ENCODE measurements around the gene ADGRG7.
A peak's percentile ranks its signal among the peaks of the same experiment; 100 is the strongest.

Gene ADGRG7

GRCh38 chr3:100602506-100603444, 6.6 kb upstream of the ADGRG7 start:
- no peak for DNase-seq

GRCh38 chr3:100603469-100603868, 5.9 kb upstream of the ADGRG7 start:
- no peak for DNase-seq

DNA sequence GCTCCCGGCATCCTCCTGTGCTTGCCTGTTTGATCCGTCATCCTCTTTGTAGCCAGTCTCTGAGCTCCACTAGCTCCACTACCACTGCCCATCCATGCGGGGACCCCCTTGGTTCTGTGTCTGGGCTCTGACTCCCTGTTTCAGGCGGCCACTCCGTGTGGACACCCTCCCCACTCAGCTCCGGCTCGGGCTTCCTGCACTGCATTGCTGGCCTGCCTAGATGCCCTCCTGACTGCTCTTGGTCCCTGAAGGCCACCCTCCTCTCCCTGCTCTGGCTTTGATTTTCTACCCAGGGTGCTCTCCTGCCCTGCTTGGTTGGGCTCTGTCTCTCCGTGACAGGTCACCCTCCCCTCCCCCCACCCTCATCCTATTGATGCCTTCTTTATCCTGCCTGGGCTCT, 4.0 kb upstream of the ADGRG7 start:
- DNase-seq, result no peak

- no peak for DNase-seq
These were observed 2.4 kb upstream of the ADGRG7 start for GRCh38 chr3:100606894-100607512.

GRCh38 chr3:100609963-100610362, 562 bp downstream of the ADGRG7 start:
- DNase-seq, result no peak

- no peak for DNase-seq
These were observed 1.8 kb downstream of the ADGRG7 start for GRCh38 chr3:100611221-100611620.

GRCh38 chr3:100613721-100614390, 4.5 kb downstream of the ADGRG7 start:
- no peak for DNase-seq

- no peak for DNase-seq
These were observed 5.5 kb downstream of the ADGRG7 start for GRCh38 chr3:100614941-100615340.

- DNase-seq, result no peak
These were observed 6.3 kb downstream of the ADGRG7 start for GRCh38 chr3:100615684-100616083.

- no peak for DNase-seq
These were observed 11.8 kb downstream of the ADGRG7 start for GRCh38 chr3:100621251-100621650.

DNA sequence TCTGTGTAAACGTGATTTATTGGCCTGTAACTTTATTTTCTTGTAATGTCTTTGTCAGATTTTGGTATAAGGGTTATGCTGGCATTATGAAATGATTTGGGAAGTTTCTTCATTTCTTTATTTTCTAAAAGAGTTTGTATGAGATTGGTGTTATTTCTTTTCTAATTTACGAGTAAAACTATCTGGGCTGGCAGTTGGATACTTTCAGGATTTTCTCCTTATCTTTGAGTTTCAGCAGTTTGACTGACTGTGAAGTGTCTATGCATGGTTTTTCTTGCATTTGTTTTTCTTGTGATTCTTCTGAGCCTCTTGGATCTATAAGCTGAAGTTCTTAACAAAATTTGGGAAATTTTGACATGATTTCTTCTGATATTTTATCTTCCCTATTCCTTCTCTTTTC, 18.1 kb downstream of the ADGRG7 start:
- no peak for DNase-seq

DNA sequence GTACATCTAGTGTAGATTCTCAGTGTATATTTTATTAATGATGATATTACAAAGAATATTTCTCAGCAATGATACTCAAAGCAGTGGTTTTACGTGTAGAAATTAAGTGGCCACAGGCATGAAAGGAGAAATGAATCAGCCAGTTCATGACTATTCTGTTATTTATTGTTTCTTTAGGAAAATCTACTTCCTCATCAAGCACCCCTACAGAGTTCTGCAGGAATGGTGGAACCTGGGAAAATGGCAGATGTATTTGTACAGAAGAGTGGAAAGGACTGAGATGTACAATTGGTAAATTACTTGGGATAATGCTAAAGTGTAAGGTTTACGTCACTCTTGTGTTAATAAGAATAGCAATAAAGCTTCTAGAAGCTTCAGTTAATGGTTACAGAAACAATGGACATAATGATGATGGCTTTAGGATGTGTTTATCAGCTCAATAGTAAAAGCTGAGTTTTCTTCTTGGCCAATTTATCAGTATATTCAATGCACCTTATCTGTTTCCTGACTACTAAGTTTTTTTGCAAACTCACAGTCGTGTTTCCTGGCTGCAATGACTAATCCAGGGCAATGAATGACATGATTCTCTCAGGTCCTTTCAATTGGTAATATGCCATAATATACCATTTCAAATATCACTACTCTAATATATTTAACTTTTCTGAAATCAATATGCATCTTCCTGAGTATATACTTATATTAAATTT, 20.2 kb downstream of the ADGRG7 start:
- no peak for DNase-seq

- DNase-seq, result no peak
These were observed 21.3 kb downstream of the ADGRG7 start for GRCh38 chr3:100630664-100631063.

- no peak for DNase-seq
These were observed 21.8 kb downstream of the ADGRG7 start for GRCh38 chr3:100631236-100631635.

- peak; percentile 19 for DNase-seq
These were observed 25.3 kb downstream of the ADGRG7 start for GRCh38 chr3:100634493-100635272.

- no peak for DNase-seq
These were observed 25.9 kb downstream of the ADGRG7 start for GRCh38 chr3:100635273-100635701.

GRCh38 chr3:100637197-100637631, 27.8 kb downstream of the ADGRG7 start:
- no peak for DNase-seq

- no peak for DNase-seq
These were observed 31.2 kb downstream of the ADGRG7 start for GRCh38 chr3:100640633-100641032.

DNA sequence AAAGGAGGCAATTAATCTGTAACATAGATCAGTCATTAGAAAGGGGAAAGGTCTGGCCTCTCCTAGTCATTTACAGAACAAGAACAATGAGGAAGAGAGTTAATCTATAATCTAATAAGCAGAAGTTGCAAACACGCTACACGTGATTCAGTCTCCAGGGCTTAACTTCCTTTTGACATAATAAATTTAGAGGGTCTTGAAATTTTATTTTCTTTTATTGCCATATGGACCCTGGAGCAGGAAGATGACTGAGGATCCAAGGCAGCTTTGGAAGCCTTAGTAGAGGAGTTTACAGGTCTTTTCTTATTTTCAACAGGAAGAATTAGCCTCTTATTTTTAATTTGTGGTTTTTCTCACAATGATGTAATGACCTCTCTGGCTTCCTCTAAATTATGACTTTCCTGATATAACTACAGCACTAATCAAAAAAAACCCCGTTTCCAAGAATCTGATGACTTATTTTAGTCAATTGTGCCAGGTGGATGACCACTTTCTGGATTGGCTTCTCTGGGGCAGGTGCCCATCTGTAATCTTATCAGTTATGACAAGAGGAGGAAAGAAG, 32.2 kb downstream of the ADGRG7 start:
- no peak for DNase-seq

DNA sequence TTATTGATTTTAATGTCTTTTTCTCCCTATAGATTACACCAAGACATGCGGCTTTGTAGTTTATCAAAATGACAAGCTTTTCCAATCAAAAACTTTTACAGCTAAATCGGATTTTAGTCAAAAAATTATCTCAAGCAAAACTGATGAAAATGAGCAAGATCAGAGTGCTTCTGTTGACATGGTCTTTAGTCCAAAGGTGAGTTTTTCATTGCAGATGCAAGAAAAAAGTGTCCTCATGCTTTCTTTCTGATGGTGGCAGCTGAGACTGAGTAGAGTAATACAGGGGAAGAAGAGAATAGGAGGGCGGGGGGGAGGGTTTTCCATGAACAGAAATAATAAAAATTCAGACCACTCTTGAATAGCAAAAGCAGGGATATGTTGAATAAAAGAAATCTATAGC, 36.5 kb downstream of the ADGRG7 start:
- DNase-seq, result no peak

DNA sequence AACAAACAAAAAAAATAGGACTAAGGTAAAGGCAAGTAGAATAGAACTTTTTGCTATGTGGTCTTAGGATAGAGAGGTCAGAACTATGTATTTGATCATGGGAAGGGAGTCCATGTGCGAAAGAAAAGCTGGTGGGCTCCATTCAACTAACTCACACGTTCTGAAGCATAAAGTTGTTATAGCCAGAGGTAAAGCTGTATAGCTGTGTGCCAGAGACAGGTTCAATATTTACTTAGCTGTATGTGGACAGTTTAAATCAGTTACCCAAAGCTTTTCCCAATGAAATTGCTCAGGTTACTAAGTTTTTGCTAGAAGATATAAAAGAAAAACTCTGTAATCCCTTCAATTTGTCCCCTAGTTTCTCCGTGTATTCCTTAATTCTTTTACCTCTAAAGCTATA, 37.8 kb downstream of the ADGRG7 start:
- DNase-seq, result no peak

- no peak for DNase-seq
These were observed 38.3 kb downstream of the ADGRG7 start for GRCh38 chr3:100647657-100648056.

All from stimulated activated CD4-positive, alpha-beta T cell treated with anti-CD3 and anti-CD28 coated beads, Interleukin-4, amount 100 ng/mL, for 1 hour (primary cell).